ENCODE results near the gene CALD1. TPM values are rescaled to one million over a fixed set of nuclear protein-coding genes. Genes with fewer than 3 reads are reported as not detected.
A peak's percentile ranks its signal among the peaks of the same experiment; 100 is the strongest.

The CALD1 gene
- total RNA-seq, 6 experiments from 2014 or later = 1,066 to 1,726 (median 1,102) TPM

DNA sequence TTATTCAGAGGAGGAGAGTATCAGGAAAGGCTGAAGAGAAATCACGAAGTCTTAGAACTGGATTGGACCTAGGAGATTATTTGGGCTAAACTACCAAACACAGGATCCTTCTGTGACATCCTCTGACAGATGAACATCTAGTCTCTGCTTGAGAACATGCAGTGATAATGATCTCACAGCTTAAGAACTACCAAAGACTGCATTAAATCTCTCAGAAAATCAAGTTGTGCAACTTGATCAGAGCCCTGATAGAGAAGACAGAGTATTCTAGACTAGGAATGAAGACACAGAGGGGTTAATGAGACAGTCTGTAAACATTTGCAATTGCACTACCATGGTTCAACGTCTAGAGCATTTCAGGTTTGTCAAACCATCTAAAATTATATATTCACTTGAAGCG is 169.7 kb downstream of the CALD1 start:
- Mint-ChIP-seq H3K9me3 (peaks cover 28% of the 10 kb centered on the region; the same call in 1 of the 2 replicates), H3K4me3 (peak overlapping the region; percentile 70), H3K27ac (peak overlapping the region; percentile 75), H3K27me3 (ENCODE audit: insufficient read depth) (peaks cover 72% of the 10 kb centered on the region), H3K4me1 (ENCODE audit: low read depth) (peaks cover 49% of the 10 kb centered on the region), H3K36me3 (ENCODE audit: low read depth) (peaks cover 71% of the 10 kb centered on the region)
- DNase-seq = no peak
- TF ChIP-seq, protein P1, sequence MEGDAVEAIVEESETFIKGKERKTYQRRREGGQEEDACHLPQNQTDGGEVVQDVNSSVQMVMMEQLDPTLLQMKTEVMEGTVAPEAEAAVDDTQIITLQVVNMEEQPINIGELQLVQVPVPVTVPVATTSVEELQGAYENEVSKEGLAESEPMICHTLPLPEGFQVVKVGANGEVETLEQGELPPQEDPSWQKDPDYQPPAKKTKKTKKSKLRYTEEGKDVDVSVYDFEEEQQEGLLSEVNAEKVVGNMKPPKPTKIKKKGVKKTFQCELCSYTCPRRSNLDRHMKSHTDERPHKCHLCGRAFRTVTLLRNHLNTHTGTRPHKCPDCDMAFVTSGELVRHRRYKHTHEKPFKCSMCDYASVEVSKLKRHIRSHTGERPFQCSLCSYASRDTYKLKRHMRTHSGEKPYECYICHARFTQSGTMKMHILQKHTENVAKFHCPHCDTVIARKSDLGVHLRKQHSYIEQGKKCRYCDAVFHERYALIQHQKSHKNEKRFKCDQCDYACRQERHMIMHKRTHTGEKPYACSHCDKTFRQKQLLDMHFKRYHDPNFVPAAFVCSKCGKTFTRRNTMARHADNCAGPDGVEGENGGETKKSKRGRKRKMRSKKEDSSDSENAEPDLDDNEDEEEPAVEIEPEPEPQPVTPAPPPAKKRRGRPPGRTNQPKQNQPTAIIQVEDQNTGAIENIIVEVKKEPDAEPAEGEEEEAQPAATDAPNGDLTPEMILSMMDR (IDR thresholded peaks at IDR 0.05) = no peak

- H3K36me3 Mint-ChIP-seq (ENCODE audit: low read depth) = peaks cover 56% of the 10 kb centered on the region
- peaks cover 36% of the 10 kb centered on the region; the same call in 1 of the 2 replicates for H3K9me3 Mint-ChIP-seq
- H3K4me3 Mint-ChIP-seq = peak overlapping the region; percentile 40; the same call in 1 of the 2 replicates
- DNase-seq = no peak
- H3K27ac Mint-ChIP-seq = peak overlapping the region; percentile 44
- TF ChIP-seq, protein P1 (IDR thresholded peaks at IDR 0.05) = peak; percentile 72
- H3K27me3 Mint-ChIP-seq (ENCODE audit: insufficient read depth) = peaks cover 78% of the 10 kb centered on the region
- peaks cover 14% of the 10 kb centered on the region for H3K4me1 Mint-ChIP-seq (ENCODE audit: low read depth)
Measured at GRCh38 chr7:134954197-134955082, 175.0 kb downstream of the CALD1 start.

DNA sequence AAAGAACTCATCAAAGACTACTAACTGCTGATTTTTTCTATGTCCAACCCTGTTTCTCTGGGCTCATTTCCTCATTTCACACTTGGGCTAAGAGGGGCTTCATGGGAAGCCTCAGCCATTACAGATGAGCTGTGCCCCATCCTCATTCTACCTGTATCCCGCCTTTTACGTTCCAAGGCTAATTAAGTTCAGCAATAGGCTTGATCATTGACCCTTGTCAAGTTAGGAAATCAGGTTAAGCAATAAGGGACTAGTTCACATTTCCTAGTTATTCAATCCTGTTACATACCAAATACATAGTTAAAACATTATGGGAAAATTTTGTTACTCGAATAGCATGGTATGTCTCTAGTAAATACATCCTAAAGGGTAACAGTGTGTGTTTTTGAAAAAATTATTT is 177.6 kb downstream of the CALD1 start:
- TF ChIP-seq, protein P1 (IDR thresholded peaks at IDR 0.05) = no peak
- Mint-ChIP-seq H3K4me1 (ENCODE audit: low read depth) (peaks cover 12% of the 10 kb centered on the region; the same call in 1 of the 2 replicates), H3K27me3 (ENCODE audit: insufficient read depth) (peaks cover 61% of the 10 kb centered on the region), H3K36me3 (ENCODE audit: low read depth) (peaks cover 52% of the 10 kb centered on the region), H3K27ac (peak overlapping the region; percentile 64; the same call in 1 of the 2 replicates), H3K9me3 (peaks cover 26% of the 10 kb centered on the region; the same call in 1 of the 2 replicates), H3K4me3 (no peak overlapping the region; the same call in 1 of the 2 replicates)
- DNase-seq = no peak

DNA sequence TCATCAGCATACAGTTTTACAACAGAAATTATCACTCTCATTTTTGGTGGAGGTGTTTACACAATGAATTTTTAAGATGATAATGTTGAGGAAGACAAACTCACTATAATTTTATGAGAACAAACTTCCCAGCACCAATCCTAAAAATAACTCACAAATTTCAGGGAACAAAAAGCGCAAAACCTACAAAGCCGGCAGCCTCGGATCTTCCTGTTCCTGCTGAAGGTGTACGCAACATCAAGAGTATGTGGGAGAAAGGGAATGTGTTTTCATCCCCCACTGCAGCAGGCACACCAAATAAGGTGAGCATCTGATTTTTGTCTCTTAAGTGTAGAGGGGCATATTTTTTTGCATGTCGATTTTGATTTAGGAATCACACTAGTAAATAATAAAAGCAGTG is 180.4 kb downstream of the CALD1 start:
- TF ChIP-seq, protein P1 (IDR thresholded peaks at IDR 0.05) = no peak
- Mint-ChIP-seq H3K4me3 (peak overlapping the region; percentile 55; the same call in 1 of the 2 replicates), H3K27me3 (ENCODE audit: insufficient read depth) (peaks cover 67% of the 10 kb centered on the region), H3K27ac (peak overlapping the region; percentile 65), H3K9me3 (peaks cover 43% of the 10 kb centered on the region; the same call in 1 of the 2 replicates), H3K36me3 (ENCODE audit: low read depth) (peaks cover 71% of the 10 kb centered on the region), H3K4me1 (ENCODE audit: low read depth) (peaks cover 12% of the 10 kb centered on the region; the same call in 1 of the 2 replicates)
- no peak for DNase-seq

DNA sequence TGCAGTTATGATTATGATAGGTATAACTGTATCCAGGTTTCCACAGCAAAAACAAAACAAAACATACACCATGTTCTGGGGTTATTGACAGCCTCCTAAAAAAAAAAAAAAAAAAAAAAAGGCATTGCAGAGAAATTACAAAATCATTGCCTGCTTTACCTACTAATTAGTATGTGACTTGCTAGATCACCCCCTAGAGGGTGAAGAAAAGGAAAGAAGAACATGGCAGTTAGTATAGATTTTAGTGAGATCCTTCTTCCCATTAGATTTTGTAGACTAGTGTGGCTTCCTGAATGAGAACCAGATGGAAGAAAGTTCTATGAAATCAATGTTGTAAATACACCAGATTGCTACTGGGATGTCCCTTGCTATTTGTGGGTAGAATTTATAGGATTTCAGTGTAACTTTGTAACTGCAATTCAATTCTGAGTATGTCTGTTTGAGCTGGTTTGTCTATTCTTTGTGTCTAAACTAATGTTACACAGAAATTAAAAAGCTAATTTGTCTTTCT is 182.9 kb downstream of the CALD1 start:
- peaks cover 21% of the 10 kb centered on the region for H3K4me1 Mint-ChIP-seq (ENCODE audit: low read depth)
- peak overlapping the region; percentile 61; the same call in 1 of the 2 replicates for H3K4me3 Mint-ChIP-seq
- TF ChIP-seq, protein P1 (IDR thresholded peaks at IDR 0.05) = peak; percentile 40
- no peak for DNase-seq
- H3K9me3 Mint-ChIP-seq = peaks cover 40% of the 10 kb centered on the region; the same call in 1 of the 2 replicates
- H3K36me3 Mint-ChIP-seq (ENCODE audit: low read depth) = peaks cover 83% of the 10 kb centered on the region
- peak overlapping the region; percentile 80 for H3K27ac Mint-ChIP-seq
- peaks cover 75% of the 10 kb centered on the region for H3K27me3 Mint-ChIP-seq (ENCODE audit: insufficient read depth)
